ENCODE results near the gene SEZ6L2.
A peak's percentile ranks its signal among the peaks of the same experiment; 100 is the strongest.
"Not testable (repeated sequence)": the region's sequence is repeated elsewhere in the genome, so short reads cannot be mapped to it uniquely, and the experiment has no call there.

Gene SEZ6L2

GRCh38 chr16:29899516-29900101 lies at the start of gene SEZ6L2:
Gene SEZ6L2 (minus strand): TSS chr16:29899550. CDS start chr16:29899019, 531 bp downstream.
- DNase-seq: peak; percentile 75

GRCh38 chr16:29947897-29948296 lies 48.5 kb upstream of the SEZ6L2 start:
- DNase-seq: no peak

- DNase-seq: no peak
Measured at GRCh38 chr16:29943846-29944799, 44.8 kb upstream of the SEZ6L2 start.

GRCh38 chr16:29940656-29941055 lies 41.3 kb upstream of the SEZ6L2 start:
- DNase-seq: no peak

GRCh38 chr16:29931750-29932149 lies 32.4 kb upstream of the SEZ6L2 start:
- DNase-seq: not testable (repeated sequence)

- DNase-seq: no peak
Measured at GRCh38 chr16:29927070-29927905, 27.9 kb upstream of the SEZ6L2 start.

GRCh38 chr16:29926711-29927052 lies 27.3 kb upstream of the SEZ6L2 start:
- DNase-seq: no peak

- peak; percentile 84 for DNase-seq
Measured at GRCh38 chr16:29925781-29926710, 26.7 kb upstream of the SEZ6L2 start, which contains the start of gene KCTD13. Gene KCTD13 (minus strand): TSS chr16:29926226. CDS start chr16:29926033, 193 bp downstream.

GRCh38 chr16:29925105-29925756 lies 25.9 kb upstream of the SEZ6L2 start:
- DNase-seq: no peak

- no peak for DNase-seq
Measured at GRCh38 chr16:29922986-29923501, 23.7 kb upstream of the SEZ6L2 start.

GRCh38 chr16:29922326-29922725 lies 23.0 kb upstream of the SEZ6L2 start:
- no peak for DNase-seq

- DNase-seq: no peak
Measured at GRCh38 chr16:29921034-29921385, 21.7 kb upstream of the SEZ6L2 start.

- no peak for DNase-seq
Measured at GRCh38 chr16:29920288-29921033, 21.1 kb upstream of the SEZ6L2 start.

GRCh38 chr16:29916979-29917378 lies 17.6 kb upstream of the SEZ6L2 start:
- no peak for DNase-seq

- no peak for DNase-seq
Measured at GRCh38 chr16:29915590-29916247, 16.4 kb upstream of the SEZ6L2 start.

GRCh38 chr16:29913514-29913913 lies 14.2 kb upstream of the SEZ6L2 start:
- DNase-seq: no peak

- no peak for DNase-seq
Measured at GRCh38 chr16:29912087-29912486, 12.7 kb upstream of the SEZ6L2 start.

- DNase-seq: no peak
Measured at GRCh38 chr16:29911676-29912010, 12.3 kb upstream of the SEZ6L2 start.

GRCh38 chr16:29910819-29911675 lies 11.7 kb upstream of the SEZ6L2 start:
- DNase-seq: no peak
